Esophagus squamous epithelium (tissue), 4 donors: ENCODE measurements around the gene SLC2A8.

Experiments used
- CTCF ChIP-seq, 6 experiments: fragments of 450-650 bp in 4 of 6; fragments of 200-600 bp in 2 of 6; sonication (generic) in 2 of 6; IDR thresholded peaks; one replicate each; pipeline ENCODE4 v1.5.1; 2016 to 2019; ENCODE audit warnings: antibody characterized with exemption in 6 of 6, mild to moderate bottlenecking in 4 of 6, moderate library complexity in 4 of 6
- POLR2A ChIP-seq, 4 donors: fragments of 450-650 bp; IDR thresholded peaks; one replicate each; pipeline ENCODE4 v1.6.1; 2017; ENCODE audit warnings: antibody characterized with exemption in 4 of 4, mild to moderate bottlenecking in 4 of 4, moderate library complexity in 3 of 4

- TF ChIP-seq CTCF (IDR thresholded peaks at IDR 0.05) (no peak), POLR2A (IDR thresholded peaks at IDR 0.05) (no peak)
Measured at GRCh38 chr9:127450243-127450760, 53.3 kb downstream of the SLC2A8 start.
